CD4-positive, alpha-beta T cell treated with Interleukin-6 at 100 ng/mL for 8 hours (primary cell): ENCODE data around the gene CCDC12.

Source experiments
- DNase-seq: peaks from one replicate; pipeline ENCODE4 v3.0.0-alpha.2; 2020; ENCODE audit warnings: mixed read lengths, low spot score

The CCDC12 gene

GRCh38 chr3:46890132-46890531 lies 86.4 kb downstream of the CCDC12 start:
- no peak for DNase-seq

- no peak for DNase-seq
Observed at GRCh38 chr3:46889381-46890110, 87.0 kb downstream of the CCDC12 start.

- no peak for DNase-seq
Observed at GRCh38 chr3:46888705-46889104, 87.8 kb downstream of the CCDC12 start.

DNA sequence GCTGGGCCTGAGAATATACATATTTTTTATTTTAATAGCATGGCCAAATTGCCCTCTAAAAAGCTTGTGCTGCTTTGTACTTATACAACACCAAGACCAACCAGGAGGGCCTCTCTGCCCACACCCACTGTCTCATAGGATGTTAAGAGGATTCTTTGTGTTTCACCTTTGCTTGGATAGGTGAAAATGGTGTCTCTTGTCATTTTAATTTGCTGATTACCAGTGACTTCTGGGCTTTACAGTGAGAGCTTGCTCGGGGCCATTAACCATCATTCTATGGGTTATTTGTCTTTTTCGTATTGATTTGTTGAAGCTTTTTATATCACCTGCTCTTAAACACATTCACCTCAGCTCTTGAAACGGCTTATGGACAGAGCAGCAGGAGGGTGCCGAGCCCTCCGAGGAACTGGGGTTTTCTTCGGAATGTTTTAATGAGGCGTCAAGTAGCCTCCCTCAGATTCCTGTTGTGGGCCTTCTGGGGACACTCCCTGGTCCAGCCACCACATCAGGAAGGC lies 88.5 kb downstream of the CCDC12 start:
- DNase-seq = no peak

- no peak for DNase-seq
Observed at GRCh38 chr3:46885612-46886011, 90.9 kb downstream of the CCDC12 start.

DNA sequence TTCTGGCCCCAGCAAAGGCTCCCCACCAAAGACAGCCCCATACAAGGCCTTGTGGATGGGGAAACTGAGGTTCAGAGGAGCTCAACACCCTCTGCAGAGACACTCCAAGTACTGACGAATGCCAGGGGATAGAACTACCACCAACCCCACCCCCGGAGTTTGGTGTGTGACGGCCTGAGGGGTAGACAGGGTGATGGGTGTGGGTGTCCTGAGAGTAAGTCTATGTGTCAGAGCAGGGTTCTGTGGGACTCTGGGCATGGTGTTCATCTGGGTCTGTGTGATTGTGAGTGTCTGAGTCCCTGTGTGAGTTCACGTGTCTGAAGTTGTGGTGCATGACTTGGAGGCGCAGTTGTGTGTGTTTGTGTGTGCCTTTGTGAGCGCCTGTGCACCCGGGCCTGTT lies 91.6 kb downstream of the CCDC12 start:
- no peak for DNase-seq

- no peak for DNase-seq
Observed at GRCh38 chr3:46884427-46884826, 92.1 kb downstream of the CCDC12 start.

GRCh38 chr3:46883830-46884185 lies 92.7 kb downstream of the CCDC12 start:
- no peak for DNase-seq

- DNase-seq = no peak
Observed at GRCh38 chr3:46883054-46883829, 93.3 kb downstream of the CCDC12 start.

DNA sequence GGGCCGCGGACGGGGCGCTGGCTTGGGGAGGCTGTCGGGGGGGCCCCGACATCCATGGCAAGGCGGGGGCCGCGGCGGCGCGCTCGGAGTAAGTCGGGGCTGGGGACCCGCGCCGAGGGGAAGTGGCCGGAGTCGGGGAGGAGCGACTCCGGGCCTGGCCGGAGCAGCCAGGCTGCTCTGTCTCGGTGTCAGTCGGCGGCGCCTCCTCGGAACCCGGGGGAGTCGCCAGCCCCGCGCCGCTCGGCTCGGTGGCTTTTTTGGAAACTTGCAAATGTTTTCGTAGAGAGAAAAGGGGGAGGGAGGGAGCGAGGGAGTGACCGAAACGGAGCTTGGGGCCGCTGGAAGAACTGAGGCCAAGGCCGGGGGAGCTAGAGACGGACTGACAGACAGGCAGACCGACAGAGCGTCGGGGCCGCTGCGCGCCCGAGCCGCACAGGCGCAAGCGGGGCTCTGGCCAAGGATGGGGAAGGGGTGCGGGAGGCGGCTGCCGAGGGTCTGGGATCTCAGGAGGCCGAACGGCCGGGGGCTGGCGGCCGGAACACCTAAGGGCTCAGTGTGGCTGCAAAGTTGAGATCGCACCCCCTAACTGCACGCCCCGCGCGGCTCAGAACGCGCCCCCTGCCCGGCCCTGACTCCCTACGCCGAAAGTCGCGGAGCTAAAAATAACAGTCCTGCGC lies 94.0 kb downstream of the CCDC12 start:
- no peak for DNase-seq

GRCh38 chr3:46881596-46882376 lies 94.8 kb downstream of the CCDC12 start:
- no peak for DNase-seq

DNA sequence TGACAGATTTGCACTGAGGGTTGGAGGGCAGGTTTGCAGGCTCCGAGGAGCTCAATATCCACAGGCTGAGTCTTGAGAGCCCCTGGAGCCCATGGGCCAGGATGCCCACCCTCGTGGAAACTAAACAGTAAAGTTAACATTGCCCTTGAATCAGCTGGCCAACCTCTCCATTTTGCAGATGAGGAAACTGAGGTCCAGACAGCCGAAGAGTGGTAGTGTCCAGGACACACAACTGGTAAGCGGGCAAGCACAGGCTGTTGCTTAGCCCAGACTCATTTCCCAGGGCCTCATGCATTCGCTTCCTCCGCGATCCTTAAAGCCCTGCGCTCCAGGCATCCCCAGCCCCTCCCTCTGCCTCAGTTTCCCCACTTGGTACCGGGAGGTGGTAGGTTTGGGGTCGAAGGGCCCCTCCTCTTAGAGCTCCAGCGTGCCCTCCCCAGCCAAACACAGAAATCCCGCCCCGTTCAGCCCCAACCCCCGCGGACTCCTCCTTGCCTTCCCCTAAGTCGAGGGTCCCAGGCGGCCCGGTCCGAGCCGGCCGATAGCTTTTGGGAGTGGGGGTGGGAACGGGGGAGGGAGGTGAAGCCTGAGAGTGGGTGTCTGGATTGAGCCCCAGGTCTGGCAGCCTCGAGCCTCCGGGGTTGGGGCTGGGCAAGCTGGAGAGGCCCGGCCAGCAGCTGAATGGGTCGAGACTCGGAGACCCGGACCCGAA lies 95.5 kb downstream of the CCDC12 start:
- no peak for DNase-seq

GRCh38 chr3:46878781-46879436 lies 97.6 kb downstream of the CCDC12 start:
- DNase-seq = no peak

DNA sequence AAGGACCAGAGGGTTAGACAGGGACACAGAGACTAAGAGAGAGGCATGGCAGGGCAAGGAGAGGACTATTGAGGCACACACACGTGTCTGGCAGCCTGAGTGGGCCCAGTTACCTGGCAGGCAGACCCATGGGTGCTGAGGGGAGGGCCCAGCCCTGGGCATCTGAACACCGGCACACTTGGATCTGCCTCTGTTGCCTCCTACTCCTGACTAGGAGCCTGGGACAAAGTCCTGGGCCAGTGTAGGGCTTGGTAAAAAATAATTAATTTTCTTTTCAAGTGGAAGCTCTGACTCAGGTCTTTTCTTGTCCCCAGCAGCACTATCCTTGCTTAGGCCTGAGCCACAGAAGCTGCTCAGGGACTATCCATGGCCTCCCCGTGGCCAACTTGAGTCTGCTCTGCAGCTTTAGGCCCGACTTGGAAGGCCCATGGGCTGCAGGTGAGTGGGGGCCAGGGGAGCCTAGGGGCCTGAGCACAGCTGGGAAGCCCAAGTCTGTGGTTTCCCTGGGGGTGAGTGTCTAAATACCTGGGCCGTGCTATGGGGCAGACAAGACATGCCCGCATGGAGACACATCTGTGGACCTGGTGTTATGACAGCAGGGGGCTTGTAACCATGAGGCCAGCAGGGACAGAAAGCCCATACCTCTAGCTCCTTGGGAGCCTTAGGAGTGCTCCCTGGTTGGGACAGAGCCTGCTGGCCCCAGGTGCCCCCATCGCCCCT lies 99.0 kb downstream of the CCDC12 start, which contains the start of gene PTH1R:
PTH1R (plus strand) TSS at position 316 of the 720 bp plus-strand sequence. CDS start 5,839 bp downstream, outside the sequence.
- no peak for DNase-seq

GRCh38 chr3:46876313-46877300 lies 99.9 kb downstream of the CCDC12 start:
- DNase-seq = no peak

GRCh38 chr3:46875560-46875959 lies 101.0 kb downstream of the CCDC12 start:
- no peak for DNase-seq

DNA sequence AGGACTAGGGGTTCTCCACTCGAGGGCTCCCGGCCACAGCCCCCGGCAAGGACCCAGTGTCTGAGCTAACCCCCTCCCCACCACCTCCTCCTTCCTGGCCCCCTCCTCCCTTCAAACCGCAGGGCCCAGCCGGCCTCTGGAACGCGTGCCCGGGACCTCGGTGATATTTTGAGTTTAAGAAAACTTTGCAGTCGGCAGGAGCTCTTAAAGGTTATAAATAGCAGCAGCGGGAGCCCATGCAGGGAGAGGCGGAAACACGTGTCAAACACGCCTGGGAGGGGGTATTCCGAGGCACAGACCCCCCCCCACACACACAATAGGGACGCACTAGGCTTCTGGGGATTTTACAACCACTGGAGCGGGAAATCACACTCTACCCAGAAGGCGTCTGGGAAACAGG lies 102.1 kb downstream of the CCDC12 start:
- DNase-seq = no peak

- DNase-seq = no peak
Observed at GRCh38 chr3:46873521-46873920, 103.0 kb downstream of the CCDC12 start.
